Measurements from ENCODE around the gene LARP6.

DNA sequence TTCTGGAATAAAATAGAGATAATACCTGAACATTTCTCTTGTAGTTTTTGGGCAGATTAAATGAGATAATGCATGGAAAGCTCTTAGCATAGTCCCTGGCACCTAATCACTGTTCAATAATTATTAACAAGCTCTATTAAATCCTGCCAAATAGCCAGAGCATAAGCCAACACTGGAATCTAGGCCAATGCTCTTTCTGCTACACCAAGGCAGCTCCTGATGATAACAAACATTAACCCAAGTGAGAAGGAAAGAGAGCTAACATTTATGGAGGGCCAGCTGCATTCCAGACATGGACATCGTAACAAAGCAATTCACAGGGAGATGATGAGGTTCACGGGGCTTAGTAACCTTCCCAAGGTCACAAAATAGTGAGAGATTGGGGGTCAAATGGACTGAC, 23.3 kb downstream of the LARP6 start:
- TF ChIP-seq, protein P1, sequence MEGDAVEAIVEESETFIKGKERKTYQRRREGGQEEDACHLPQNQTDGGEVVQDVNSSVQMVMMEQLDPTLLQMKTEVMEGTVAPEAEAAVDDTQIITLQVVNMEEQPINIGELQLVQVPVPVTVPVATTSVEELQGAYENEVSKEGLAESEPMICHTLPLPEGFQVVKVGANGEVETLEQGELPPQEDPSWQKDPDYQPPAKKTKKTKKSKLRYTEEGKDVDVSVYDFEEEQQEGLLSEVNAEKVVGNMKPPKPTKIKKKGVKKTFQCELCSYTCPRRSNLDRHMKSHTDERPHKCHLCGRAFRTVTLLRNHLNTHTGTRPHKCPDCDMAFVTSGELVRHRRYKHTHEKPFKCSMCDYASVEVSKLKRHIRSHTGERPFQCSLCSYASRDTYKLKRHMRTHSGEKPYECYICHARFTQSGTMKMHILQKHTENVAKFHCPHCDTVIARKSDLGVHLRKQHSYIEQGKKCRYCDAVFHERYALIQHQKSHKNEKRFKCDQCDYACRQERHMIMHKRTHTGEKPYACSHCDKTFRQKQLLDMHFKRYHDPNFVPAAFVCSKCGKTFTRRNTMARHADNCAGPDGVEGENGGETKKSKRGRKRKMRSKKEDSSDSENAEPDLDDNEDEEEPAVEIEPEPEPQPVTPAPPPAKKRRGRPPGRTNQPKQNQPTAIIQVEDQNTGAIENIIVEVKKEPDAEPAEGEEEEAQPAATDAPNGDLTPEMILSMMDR (conservative IDR thresholded peaks at IDR 0.05; ENCODE audit: low read depth, low read length), result no peak
- TF ChIP-seq NFE2L2 (IDR thresholded peaks at IDR 0.05; ENCODE audit: low read depth, low read length) (no peak), FOS (IDR thresholded peaks at IDR 0.05; ENCODE audit: low read depth, low read length) (no peak), POLR2A (IDR thresholded peaks at IDR 0.05; ENCODE audit: low read depth, low read length) (no peak), BHLHE40 (IDR thresholded peaks at IDR 0.05; ENCODE audit: low read depth, low read length) (no peak), MAFK (IDR thresholded peaks at IDR 0.05; ENCODE audit: low read depth, low read length) (no peak)

All from IMR-90 (cell line).